Duodenal mucosa (tissue), 2 donors: ENCODE measurements around the gene MB21D2.
"Not testable (repeated sequence)": the region's sequence is repeated elsewhere in the genome, so short reads cannot be mapped to it uniquely, and the experiment has no call there.

Source experiments
- H3K27ac ChIP-seq: one replicate; pipeline ENCODE4 v1.7.0; 2013; ENCODE audit warnings: low read depth, low read length
- H3K27me3 ChIP-seq, 2 donors: one replicate each; pipeline ENCODE4 v1.7.0; 2013; ENCODE audit warnings: low read length in 2 of 2, control low read depth in 1 of 2; ENCODE audit not compliant: insufficient read depth in 2 of 2, control insufficient read depth in 1 of 2
- H3K36me3 ChIP-seq, 2 donors: one replicate each; pipeline ENCODE4 v1.7.0; 2013; ENCODE audit warnings: low read length in 2 of 2, control low read depth in 1 of 2; ENCODE audit not compliant: insufficient read depth in 2 of 2, control insufficient read depth in 1 of 2
- H3K4me1 ChIP-seq, 2 donors: one replicate each; pipeline ENCODE4 v1.7.0; 2013; ENCODE audit warnings: low read length in 2 of 2, control low read depth in 1 of 2; ENCODE audit not compliant: insufficient read depth in 2 of 2, control insufficient read depth in 1 of 2
- H3K4me3 ChIP-seq, 2 donors: one replicate each; pipeline ENCODE4 v1.7.0; 2013; ENCODE audit warnings: low read length in 2 of 2, low read depth in 1 of 2
- H3K9ac ChIP-seq, 2 donors: one replicate each; pipeline ENCODE4 v1.7.0; 2013; ENCODE audit warnings: low read length in 2 of 2, low read depth in 1 of 2
- H3K9me3 ChIP-seq, 2 donors: one replicate each; pipeline ENCODE4 v1.7.0; 2013; ENCODE audit warnings: low read length in 2 of 2, control low read depth in 1 of 2; ENCODE audit not compliant: control insufficient read depth in 1 of 2

MB21D2 gene

DNA sequence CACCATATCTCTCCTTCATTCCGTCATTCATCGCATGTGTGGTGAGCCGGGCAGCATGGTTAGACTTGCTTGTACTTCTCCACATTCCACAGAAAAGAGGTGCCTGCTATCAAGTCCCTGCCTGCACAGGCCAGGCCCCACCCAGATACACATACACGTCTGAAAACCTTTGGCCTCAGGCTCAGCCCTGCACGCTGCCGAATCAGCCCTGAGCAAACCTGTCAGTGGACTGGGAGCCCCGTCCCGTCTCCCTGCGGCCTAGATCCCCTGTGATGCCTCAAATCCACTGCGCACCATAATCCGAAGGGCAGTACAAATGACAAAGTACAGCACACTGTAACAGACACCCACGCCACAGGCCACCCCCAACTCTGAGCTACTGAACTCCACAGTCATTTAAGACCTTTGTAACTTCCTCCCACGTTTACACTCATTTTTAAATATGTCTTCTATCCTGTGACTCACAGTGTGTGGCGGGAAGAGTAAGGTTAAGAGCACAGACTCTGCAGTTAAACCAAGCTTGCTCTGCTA, 67.1 kb downstream of the MB21D2 start:
- Histone ChIP-seq H3K4me3 (peak overlapping the region; percentile 21 to 26), H3K36me3 (no peaks in the 10 kb centered on the region), H3K9ac (peak overlapping the region; percentile 21 to 39), H3K27me3 (no peaks in the 10 kb centered on the region), H3K27ac (peak overlapping the region; percentile 11), H3K9me3 (peaks cover 0 to 4% of the 10 kb centered on the region in 2 donors), H3K4me1 (peaks cover 28 to 51% of the 10 kb centered on the region in 2 donors)

DNA sequence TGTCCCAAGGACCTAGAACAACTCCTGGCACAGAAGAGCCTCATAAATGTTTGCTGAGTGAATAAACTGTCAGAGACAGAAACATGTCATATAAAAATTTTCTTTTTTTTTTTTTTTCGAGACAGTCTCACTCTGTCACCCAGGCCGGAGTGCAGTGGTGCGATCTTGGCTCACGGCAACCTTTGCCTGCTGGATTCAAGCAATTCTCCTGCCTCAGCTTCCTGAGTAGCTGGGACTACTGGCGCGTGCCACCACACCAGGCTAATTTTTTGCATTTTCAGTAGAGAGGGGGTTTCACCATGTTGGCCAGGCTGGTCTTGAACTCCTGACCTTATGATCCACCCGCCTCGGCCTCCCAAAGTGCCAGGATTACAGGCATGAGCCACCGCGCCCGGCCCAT, 67.8 kb downstream of the MB21D2 start:
- not testable (repeated sequence) for H3K4me3 ChIP-seq, H3K36me3 ChIP-seq, H3K27me3 ChIP-seq, H3K9me3 ChIP-seq
- peak overlapping the region in 1 of 2 donors; percentile 21 for H3K9ac ChIP-seq
- H3K4me1 ChIP-seq = peaks cover 28 to 55% of the 10 kb centered on the region in 2 donors
- peak overlapping the region; percentile 11 for H3K27ac ChIP-seq

DNA sequence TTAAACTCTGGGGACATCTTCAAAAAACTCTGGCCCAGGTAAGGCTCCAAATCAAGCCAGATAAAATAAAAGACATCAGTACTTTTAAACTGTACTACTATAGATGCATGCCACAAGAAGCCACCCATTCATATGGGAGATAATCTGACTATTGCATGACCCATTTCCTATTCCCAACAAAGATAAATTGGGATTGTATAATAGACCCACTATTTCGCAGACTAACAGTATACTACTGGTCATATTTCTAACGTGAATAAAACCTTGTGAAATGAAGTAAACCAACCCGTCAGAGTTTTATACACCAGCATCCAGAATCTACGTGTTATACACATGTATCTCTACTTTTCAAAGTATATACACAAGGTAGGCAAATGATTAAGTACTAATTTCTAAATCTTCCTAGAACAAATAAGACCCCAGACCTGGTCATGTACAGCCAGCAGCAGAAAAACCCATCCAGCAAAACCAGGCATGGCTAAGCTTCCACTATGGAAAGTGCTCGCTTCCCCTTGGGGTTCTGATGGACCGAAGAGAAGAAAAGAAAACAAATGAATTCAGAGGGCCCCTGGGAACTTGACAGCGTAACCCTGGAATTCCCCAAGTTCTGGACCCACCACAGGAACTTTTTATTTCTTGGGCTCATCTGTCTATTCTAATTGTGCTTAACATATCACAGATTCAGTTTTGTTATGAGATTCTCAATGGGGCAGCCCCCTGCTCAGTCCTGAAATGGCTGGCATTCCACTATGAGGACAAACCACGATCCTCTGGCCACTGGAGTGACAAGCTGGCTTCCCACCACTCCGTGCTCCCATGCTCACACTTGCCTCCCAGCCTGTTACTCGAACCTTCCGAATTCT, 69.1 kb downstream of the MB21D2 start:
- Histone ChIP-seq H3K27me3 (no peaks in the 10 kb centered on the region), H3K4me3 (no peak overlapping the region), H3K4me1 (peaks cover 28 to 64% of the 10 kb centered on the region in 2 donors), H3K27ac (no peak overlapping the region), H3K36me3 (no peaks in the 10 kb centered on the region), H3K9me3 (no peaks in the 10 kb centered on the region), H3K9ac (no peak overlapping the region)

GRCh38 chr3:192847941-192848340, 69.7 kb downstream of the MB21D2 start:
- no peaks in the 10 kb centered on the region for H3K36me3 ChIP-seq
- no peak overlapping the region for H3K27ac ChIP-seq
- H3K9ac ChIP-seq = no peak overlapping the region
- H3K4me1 ChIP-seq = peaks cover 32 to 58% of the 10 kb centered on the region in 2 donors
- no peak overlapping the region for H3K4me3 ChIP-seq
- no peaks in the 10 kb centered on the region for H3K9me3 ChIP-seq
- H3K27me3 ChIP-seq = no peaks in the 10 kb centered on the region

DNA sequence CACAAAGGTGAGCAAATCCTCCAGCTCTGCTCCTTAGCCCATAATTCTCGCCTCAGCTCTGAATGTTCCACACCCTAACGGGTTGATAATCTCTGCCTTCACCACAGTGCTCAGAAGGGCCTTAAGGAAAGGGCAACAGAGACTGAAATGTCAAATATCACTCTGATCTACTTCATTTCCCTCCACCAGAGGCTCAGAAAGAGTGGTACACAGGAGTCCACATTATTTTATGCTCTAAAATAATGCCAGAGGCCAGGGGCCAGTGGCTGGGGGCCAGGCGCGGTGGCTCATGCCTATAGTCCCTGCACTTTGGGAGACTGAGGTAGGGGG, 72.2 kb downstream of the MB21D2 start:
- Histone ChIP-seq H3K27me3 (no peaks in the 10 kb centered on the region), H3K4me1 (peaks cover 22 to 57% of the 10 kb centered on the region in 2 donors)

DNA sequence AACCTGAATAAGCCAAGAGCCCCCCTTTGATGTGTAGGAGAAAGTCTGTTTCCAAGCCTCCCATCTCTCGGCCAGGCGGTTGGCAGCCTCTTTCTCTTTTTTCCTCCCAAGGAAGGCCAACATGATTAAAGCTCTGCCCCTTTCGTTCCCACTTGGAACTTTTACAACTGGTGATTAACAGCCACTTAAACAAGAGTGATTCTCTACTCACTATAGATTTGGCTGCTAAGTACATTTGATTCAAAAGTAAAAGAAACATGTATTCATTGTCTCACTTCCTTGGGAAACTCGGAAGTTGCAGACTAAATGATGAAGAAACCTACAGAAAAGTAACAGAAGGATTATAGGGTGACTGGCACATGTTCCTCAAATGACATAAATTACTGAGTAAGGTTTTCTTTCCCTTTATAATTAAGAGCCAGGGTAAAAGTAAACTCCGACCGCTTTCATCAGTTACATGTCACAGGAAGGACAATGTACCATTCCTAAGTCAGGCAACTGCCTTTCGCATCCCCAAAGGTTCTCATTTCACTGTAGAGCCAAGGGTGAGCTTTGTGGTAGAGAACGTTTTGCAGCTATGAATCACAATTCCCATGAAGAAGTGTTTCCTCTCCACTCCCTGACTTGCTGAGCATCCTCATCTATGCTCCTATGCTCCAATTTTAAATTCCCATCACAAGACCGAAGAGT, 72.7 kb downstream of the MB21D2 start:
- Histone ChIP-seq H3K36me3 (no peaks in the 10 kb centered on the region), H3K27ac (no peak overlapping the region), H3K4me1 (peaks cover 20 to 54% of the 10 kb centered on the region in 2 donors), H3K9me3 (no peaks in the 10 kb centered on the region), H3K4me3 (no peak overlapping the region), H3K9ac (no peak overlapping the region), H3K27me3 (no peaks in the 10 kb centered on the region)

More for the DNA sequence above, 72.2 kb downstream of the MB21D2 start:
- Histone ChIP-seq H3K9ac (no peak overlapping the region), H3K36me3 (no peaks in the 10 kb centered on the region), H3K4me3 (no peak overlapping the region), H3K27ac (no peak overlapping the region), H3K9me3 (no peaks in the 10 kb centered on the region)

- Histone ChIP-seq H3K9me3 (no peaks in the 10 kb centered on the region), H3K4me1 (peaks cover 19 to 54% of the 10 kb centered on the region in 2 donors), H3K27me3 (no peaks in the 10 kb centered on the region), H3K36me3 (no peaks in the 10 kb centered on the region), H3K4me3 (no peak overlapping the region), H3K9ac (no peak overlapping the region), H3K27ac (no peak overlapping the region)
Measured at GRCh38 chr3:192844486-192844765, 73.2 kb downstream of the MB21D2 start.

GRCh38 chr3:192843723-192844485, 73.8 kb downstream of the MB21D2 start:
- no peak overlapping the region for H3K4me3 ChIP-seq
- no peaks in the 10 kb centered on the region for H3K9me3 ChIP-seq
- H3K27me3 ChIP-seq = no peaks in the 10 kb centered on the region
- H3K9ac ChIP-seq = no peak overlapping the region
- H3K4me1 ChIP-seq = peaks cover 19 to 52% of the 10 kb centered on the region in 2 donors
- H3K27ac ChIP-seq = no peak overlapping the region
- H3K36me3 ChIP-seq = no peaks in the 10 kb centered on the region

DNA sequence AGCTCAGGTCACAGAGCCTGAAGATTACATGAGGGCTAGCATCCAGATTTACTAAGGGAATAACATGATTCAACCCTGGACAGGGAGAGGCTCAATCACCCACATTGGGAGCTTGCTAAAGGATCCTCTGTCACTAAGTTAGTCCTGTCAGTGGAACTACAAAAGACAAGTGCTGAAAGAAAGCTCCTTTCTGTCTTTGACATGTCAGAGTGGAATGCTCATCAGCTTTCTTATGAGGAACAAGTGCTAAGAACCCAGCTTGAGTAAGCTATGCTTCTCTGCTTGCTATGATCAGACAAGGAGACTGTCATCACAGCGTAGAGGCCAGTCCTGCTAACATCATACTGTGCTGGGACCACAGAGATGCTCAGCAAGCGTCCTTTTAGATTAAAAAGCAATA, 74.5 kb downstream of the MB21D2 start:
- no peaks in the 10 kb centered on the region for H3K36me3 ChIP-seq
- H3K4me1 ChIP-seq = peaks cover 19 to 45% of the 10 kb centered on the region in 2 donors
- H3K9me3 ChIP-seq = no peaks in the 10 kb centered on the region
- no peak overlapping the region for H3K4me3 ChIP-seq
- no peak overlapping the region for H3K27ac ChIP-seq
- no peaks in the 10 kb centered on the region for H3K27me3 ChIP-seq
- H3K9ac ChIP-seq = no peak overlapping the region

DNA sequence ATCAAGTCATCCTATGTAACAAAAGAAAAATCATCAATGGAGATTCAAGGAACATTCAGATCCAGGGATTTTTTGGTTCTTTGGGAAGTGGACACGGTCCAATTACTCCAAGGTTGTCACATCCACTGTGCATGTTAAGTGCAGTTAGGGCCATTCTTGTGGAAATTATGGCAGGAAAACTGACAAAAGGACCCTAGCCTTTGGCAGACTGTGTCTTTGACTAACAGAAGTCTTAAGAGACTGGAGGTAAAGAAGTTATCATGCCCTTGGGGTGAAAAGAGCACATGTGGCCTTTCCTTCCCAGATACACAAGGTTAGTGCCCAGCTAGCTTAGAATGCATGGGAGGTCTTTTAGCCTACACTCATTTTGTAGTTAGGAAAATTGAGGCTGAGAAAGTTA, 74.9 kb downstream of the MB21D2 start:
- Histone ChIP-seq H3K9me3 (no peaks in the 10 kb centered on the region), H3K4me1 (peaks cover 19 to 45% of the 10 kb centered on the region in 2 donors), H3K27ac (no peak overlapping the region), H3K27me3 (no peaks in the 10 kb centered on the region), H3K36me3 (no peaks in the 10 kb centered on the region), H3K9ac (no peak overlapping the region), H3K4me3 (no peak overlapping the region)
